SH-SY5Y (cell line): ENCODE data around the gene HTT.

ENCODE experiments used
- GATA2 ChIP-seq: IDR thresholded peaks from 2 replicates; pipeline ENCODE4 v1.6.1; 2011; ENCODE audit warnings: mild to moderate bottlenecking, low read depth, low read length
- GATA3 ChIP-seq: IDR thresholded peaks from 2 replicates; pipeline ENCODE4 v1.6.1; 2011; ENCODE audit warnings: low read depth, mild to moderate bottlenecking, low read length, moderate library complexity

- TF ChIP-seq GATA2 = no peak
- no peak for TF ChIP-seq GATA3
These were observed 123.1 kb downstream of the HTT start for GRCh38 chr4:3197366-3198105.
